ENCODE results near the gene ANO10. TPM values are rescaled to one million over a fixed set of nuclear protein-coding genes. Genes with fewer than 3 reads are reported as not detected.

ANO10 gene
- total and polyA plus RNA-seq, 8 donors = 3.6 to 202 (median 12.5) TPM

- Histone ChIP-seq H3K4me3 (no peak overlapping the region), H3K27ac (no peak overlapping the region), H3K9me3 (no peaks in the 10 kb centered on the region), H3K36me3 (peaks cover 0 to 7% (median 0%) of the 10 kb centered on the region in 4 donors), H3K27me3 (no peaks in the 10 kb centered on the region), H3K4me1 (peaks cover 0 to 21% (median 5%) of the 10 kb centered on the region in 4 donors)
- 96 to 99% (median 98%) methylated on average over 14 of the region's 14 CpGs for WGBS, 5 donors
- TF ChIP-seq POLR2A (IDR thresholded peaks at IDR 0.05) (no peak), CTCF (IDR thresholded peaks at IDR 0.05) (no peak), EP300 (IDR thresholded peaks at IDR 0.05) (no peak), POLR2AphosphoS5 (IDR thresholded peaks at IDR 0.05) (no peak)
- intact Hi-C loops (cut with DNase I; ENCODE audit: low total_unique reads) = no loop called here
- no peak for DNase-seq
Measured at GRCh38 chr3:43584043-43584826, 37.6 kb downstream of the ANO10 start.

GRCh38 chr3:43583481-43583880 is 38.3 kb downstream of the ANO10 start:
- H3K27ac ChIP-seq = peak overlapping the region in 1 of 5 donors; percentile 9
- WGBS, 5 donors = 84 to 89% (median 88%) methylated on average over 4 of the region's 4 CpGs
- H3K9me3 ChIP-seq = no peaks in the 10 kb centered on the region
- peaks cover 0 to 21% (median 5%) of the 10 kb centered on the region in 4 donors for H3K4me1 ChIP-seq
- peaks cover 0 to 8% (median 0%) of the 10 kb centered on the region in 4 donors for H3K36me3 ChIP-seq
- no peak overlapping the region for H3K4me3 ChIP-seq
- intact Hi-C loops (cut with DNase I; ENCODE audit: low total_unique reads) = no loop called here
- peak in 1 of 2 donors; percentile 2 for DNase-seq
- no peak for TF ChIP-seq POLR2A (IDR thresholded peaks at IDR 0.05)
- no peak for TF ChIP-seq EP300 (IDR thresholded peaks at IDR 0.05)
- TF ChIP-seq CTCF (IDR thresholded peaks at IDR 0.05) = no peak
- TF ChIP-seq POLR2AphosphoS5 (IDR thresholded peaks at IDR 0.05) = no peak
- H3K27me3 ChIP-seq = no peaks in the 10 kb centered on the region

- peak in 1 of 2 donors; percentile 4 for DNase-seq
- intact Hi-C loops (cut with DNase I; ENCODE audit: low total_unique reads) = no loop called here
- peak overlapping the region in 1 of 5 donors; percentile 9 for H3K27ac ChIP-seq
- H3K9me3 ChIP-seq = no peaks in the 10 kb centered on the region
- WGBS, 5 donors = 63 to 73% (median 70%) methylated on average over 1 of the region's 1 CpG
- peaks cover 0 to 8% (median 0%) of the 10 kb centered on the region in 4 donors for H3K36me3 ChIP-seq
- H3K4me1 ChIP-seq = peaks cover 0 to 21% (median 5%) of the 10 kb centered on the region in 4 donors
- H3K27me3 ChIP-seq = no peaks in the 10 kb centered on the region
- TF ChIP-seq EP300 (IDR thresholded peaks at IDR 0.05) (no peak), POLR2A (IDR thresholded peaks at IDR 0.05) (no peak), POLR2AphosphoS5 (IDR thresholded peaks at IDR 0.05) (no peak), CTCF (IDR thresholded peaks at IDR 0.05) (no peak)
- no peak overlapping the region for H3K4me3 ChIP-seq
Measured at GRCh38 chr3:43582866-43583265, 38.9 kb downstream of the ANO10 start.

- Histone ChIP-seq H3K4me1 (peaks cover 0 to 21% (median 5%) of the 10 kb centered on the region in 4 donors), H3K27me3 (no peaks in the 10 kb centered on the region), H3K36me3 (peaks cover 0 to 15% (median 13%) of the 10 kb centered on the region in 4 donors), H3K4me3 (no peak overlapping the region), H3K9me3 (no peaks in the 10 kb centered on the region), H3K27ac (no peak overlapping the region)
- no peak for TF ChIP-seq CTCF (IDR thresholded peaks at IDR 0.05)
- no peak for DNase-seq
- intact Hi-C loops (cut with DNase I; ENCODE audit: low total_unique reads) = no loop called here
- 47 to 79% (median 63%) methylated on average over 2 of the region's 2 CpGs for WGBS, 5 donors
Measured at GRCh38 chr3:43581343-43581742, 40.5 kb downstream of the ANO10 start.

All from stomach (tissue), 9 donors.